Measurements from ENCODE around the gene HNRNPF.
A peak's percentile ranks its signal among the peaks of the same experiment; 100 is the strongest.
"Not testable (repeated sequence)": the region's sequence is repeated elsewhere in the genome, so short reads cannot be mapped to it uniquely, and the experiment has no call there.

HNRNPF gene

GRCh38 chr10:43395571-43396060 is 13.4 kb downstream of the HNRNPF start:
- peak; percentile 63 for DNase-seq

GRCh38 chr10:43394868-43395267 is 14.1 kb downstream of the HNRNPF start:
- no peak for DNase-seq

GRCh38 chr10:43393606-43394360 is 15.2 kb downstream of the HNRNPF start:
- DNase-seq: no peak

- not testable (repeated sequence) for DNase-seq
Measured at GRCh38 chr10:43393186-43393585, 15.8 kb downstream of the HNRNPF start.

- DNase-seq: no peak
Measured at GRCh38 chr10:43392748-43393147, 16.2 kb downstream of the HNRNPF start.

- no peak for DNase-seq
Measured at GRCh38 chr10:43391496-43391895, 17.5 kb downstream of the HNRNPF start.

GRCh38 chr10:43390759-43391158 is 18.2 kb downstream of the HNRNPF start:
- peak; percentile 3 for DNase-seq

GRCh38 chr10:43390333-43390732 is 18.7 kb downstream of the HNRNPF start:
- DNase-seq: no peak

- no peak for DNase-seq
Measured at GRCh38 chr10:43389867-43390266, 19.1 kb downstream of the HNRNPF start.

GRCh38 chr10:43387678-43388032 is 21.3 kb downstream of the HNRNPF start:
- no peak for DNase-seq

- no peak for DNase-seq
Measured at GRCh38 chr10:43386981-43387677, 21.9 kb downstream of the HNRNPF start.

GRCh38 chr10:43386549-43386948 is 22.4 kb downstream of the HNRNPF start:
- no peak for DNase-seq

GRCh38 chr10:43385412-43386004 is 23.5 kb downstream of the HNRNPF start:
- no peak for DNase-seq

- DNase-seq: peak; percentile 13
Measured at GRCh38 chr10:43384252-43385221, 24.4 kb downstream of the HNRNPF start.

- no peak for DNase-seq
Measured at GRCh38 chr10:43383204-43383971, 25.6 kb downstream of the HNRNPF start.

- peak; percentile 22 for DNase-seq
Measured at GRCh38 chr10:43380610-43381222, 28.3 kb downstream of the HNRNPF start.

GRCh38 chr10:43377424-43377883 is 31.5 kb downstream of the HNRNPF start:
- no peak for DNase-seq

- DNase-seq: no peak
Measured at GRCh38 chr10:43376828-43377423, 32.1 kb downstream of the HNRNPF start.

GRCh38 chr10:43376046-43376635 is 32.8 kb downstream of the HNRNPF start:
- DNase-seq: no peak

GRCh38 chr10:43375401-43376020 is 33.5 kb downstream of the HNRNPF start:
- DNase-seq: no peak

Data from NCI-H69 (cell line).